COLO668 (cell line): ENCODE data around the gene CARM1.

Source experiments
- DNase-seq: peaks from one replicate; lab custom pipeline; 2025; ENCODE audit not compliant: unreplicated experiment; lab: John Stamatoyannopoulos, UW

The CARM1 gene

GRCh38 chr19:10899151-10899653, 27.8 kb downstream of the CARM1 start:
- DNase-seq = peak; percentile 90

GRCh38 chr19:10907925-10908324, 36.6 kb downstream of the CARM1 start:
- DNase-seq = no peak

- no peak for DNase-seq
Observed at GRCh38 chr19:10908380-10908960, 37.1 kb downstream of the CARM1 start.

- DNase-seq = no peak
Observed at GRCh38 chr19:10911579-10912363, 40.4 kb downstream of the CARM1 start.

- DNase-seq = no peak
Observed at GRCh38 chr19:10912619-10913018, 41.3 kb downstream of the CARM1 start.

GRCh38 chr19:10913716-10914340, 42.5 kb downstream of the CARM1 start:
- no peak for DNase-seq

- no peak for DNase-seq
Observed at GRCh38 chr19:10915130-10916091, 44.1 kb downstream of the CARM1 start.

- DNase-seq = no peak
Observed at GRCh38 chr19:10916602-10917001, 45.2 kb downstream of the CARM1 start.

- DNase-seq = no peak
Observed at GRCh38 chr19:10918359-10918758, 47.0 kb downstream of the CARM1 start.

GRCh38 chr19:10919352-10920287, 48.3 kb downstream of the CARM1 start:
- DNase-seq = no peak

- no peak for DNase-seq
Observed at GRCh38 chr19:10920288-10920655, 48.9 kb downstream of the CARM1 start.

GRCh38 chr19:10920781-10921180, 49.4 kb downstream of the CARM1 start:
- DNase-seq = no peak

- DNase-seq = no peak
Observed at GRCh38 chr19:10921199-10921909, 50.0 kb downstream of the CARM1 start.

GRCh38 chr19:10921910-10922637, 50.7 kb downstream of the CARM1 start:
- DNase-seq = no peak

- no peak for DNase-seq
Observed at GRCh38 chr19:10922638-10923014, 51.3 kb downstream of the CARM1 start.

GRCh38 chr19:10923260-10924112, 52.1 kb downstream of the CARM1 start:
- no peak for DNase-seq

- DNase-seq = no peak
Observed at GRCh38 chr19:10924597-10924996, 53.2 kb downstream of the CARM1 start.
